HepG2 (cell line): ENCODE data around the gene PSMD2. TPM values are rescaled to one million over a fixed set of nuclear protein-coding genes. Genes with fewer than 3 reads are reported as not detected.

ENCODE experiments used
- CCDC6 ChIP-seq: sonication (generic); formaldehyde crosslinking; IDR thresholded peaks from 2 replicates; pipeline ENCODE4 v1.8.1; 2022; ENCODE audit warnings: mild to moderate bottlenecking, missing genetic modification reagents, moderate library complexity
- FOXJ3 ChIP-seq: sonication (generic); formaldehyde crosslinking; IDR thresholded peaks from 2 replicates; pipeline ENCODE4 v1.4.0; 2020; ENCODE audit warnings: missing genetic modification reagents, mild to moderate bottlenecking, borderline replicate concordance
- GLI4 ChIP-seq: sonication (generic); formaldehyde crosslinking; IDR thresholded peaks from 2 replicates; pipeline ENCODE4 v1.5.1; 2020; ENCODE audit warnings: missing genetic modification reagents, mild to moderate bottlenecking, moderate library complexity, borderline replicate concordance
- HOXA3 ChIP-seq: sonication (generic); formaldehyde crosslinking; IDR thresholded peaks from 2 replicates; pipeline ENCODE4 v1.5.0; 2020; ENCODE audit warnings: missing genetic modification reagents
- NCOA2 ChIP-seq: sonication (generic); formaldehyde crosslinking; IDR thresholded peaks from 2 replicates; pipeline ENCODE4 v1.8.0; 2022; ENCODE audit warnings: inconsistent platforms
- NR2C2 ChIP-seq: sonication (generic); formaldehyde crosslinking; IDR thresholded peaks from 2 replicates; pipeline ENCODE4 v1.4.0; 2020; ENCODE audit warnings: missing genetic modification reagents, mild to moderate bottlenecking, moderate library complexity, borderline replicate concordance
- U2AF1 ChIP-seq: fragments of 200-400 bp; formaldehyde crosslinking; optimal IDR thresholded peaks from 2 replicates; pipeline ENCODE3; 2017; ENCODE audit warnings: mild to moderate bottlenecking, low read depth, low read length
- ZBTB7B ChIP-seq: sonication (generic); formaldehyde crosslinking; IDR thresholded peaks from 2 replicates; pipeline ENCODE4 v1.4.0; 2020; ENCODE audit warnings: missing genetic modification reagents
- ZMYM2 ChIP-seq: sonication (generic); formaldehyde crosslinking; IDR thresholded peaks from 2 replicates; pipeline ENCODE4 v1.8.0; 2022; ENCODE audit warnings: mild to moderate bottlenecking, missing genetic modification reagents
- ZNF296 ChIP-seq: sonication (generic); formaldehyde crosslinking; conservative IDR thresholded peaks from 2 replicates; pipeline ENCODE4 v1.5.0; 2020; ENCODE audit warnings: mild to moderate bottlenecking, missing genetic modification reagents
- ZNF589 ChIP-seq: sonication (generic); formaldehyde crosslinking; conservative IDR thresholded peaks from 2 replicates; pipeline ENCODE4 v1.8.0; 2022; ENCODE audit warnings: mild to moderate bottlenecking, moderate library complexity, missing genetic modification reagents
- ZNF7 ChIP-seq: IDR thresholded peaks from 2 replicates; pipeline ENCODE4 v1.6.1; 2016; ENCODE audit warnings: missing biosample characterization, missing genetic modification reagents
- polyA plus RNA-seq, 8 experiments: library from polyadenylated mRNA; depleted of rRNA in 3 of 8; stranded (reverse) in 7 of 8; unstranded in 1 of 8; fragments of >200 nt; fragmentation: Illumina TruSeq in 4 of 8; extraction: Trizol in 4 of 8; gene quantifications; 2 replicates each; pipeline versions ENCODE4 v1.2.1 to v1.2.3, GENCODE V29; 2011 to 2016; ENCODE audit warnings: low read depth in 4 of 8, missing spikeins in 1 of 8, mixed read lengths in 1 of 8; ENCODE audit not compliant: insufficient read depth in 1 of 8
- total RNA-seq, 5 experiments: library from RNA; depleted of rRNA; stranded (reverse); fragments of >200 nt; fragmentation: Illumina TruSeq; extraction: Trizol; gene quantifications; 2 replicates each; pipeline ENCODE4 v1.2.3, GENCODE V29; 2016; ENCODE audit warnings: low read depth in 1 of 5
- TF ChIP-seq, protein P1 (sequence below), 2 experiments: sonication (generic) in 1 of 2; formaldehyde crosslinking in 1 of 2; IDR thresholded peaks; 2 replicates each; pipeline versions ENCODE4 v1.6.1 to v1.9.0; 2014 to 2022; ENCODE audit warnings: antibody characterized with exemption in 1 of 2, borderline replicate concordance in 1 of 2, inconsistent platforms in 1 of 2, low read depth in 1 of 2, missing genetic modification reagents in 1 of 2
- TF ChIP-seq, protein P2 (sequence below): IDR thresholded peaks from 2 replicates; pipeline ENCODE4 v1.6.1; 2016; ENCODE audit warnings: missing genetic modification reagents, missing compliant biosample characterization
- TF ChIP-seq, protein P3 (sequence below): sonication (generic); formaldehyde crosslinking; IDR thresholded peaks from 2 replicates; pipeline ENCODE4 v1.4.0; 2020; ENCODE audit warnings: missing genetic modification reagents, borderline replicate concordance
- TF ChIP-seq, protein P4 (sequence below): sonication (generic); formaldehyde crosslinking; IDR thresholded peaks from 2 replicates; pipeline ENCODE4 v1.4.0; 2020; ENCODE audit warnings: missing genetic modification reagents, mild to moderate bottlenecking, borderline replicate concordance

The PSMD2 gene
- total and polyA plus RNA-seq, 2 of the 13 experiments (the other 11 are each of a cell fraction or from before 2014, with no cell fraction given), result 125 to 200 TPM

DNA sequence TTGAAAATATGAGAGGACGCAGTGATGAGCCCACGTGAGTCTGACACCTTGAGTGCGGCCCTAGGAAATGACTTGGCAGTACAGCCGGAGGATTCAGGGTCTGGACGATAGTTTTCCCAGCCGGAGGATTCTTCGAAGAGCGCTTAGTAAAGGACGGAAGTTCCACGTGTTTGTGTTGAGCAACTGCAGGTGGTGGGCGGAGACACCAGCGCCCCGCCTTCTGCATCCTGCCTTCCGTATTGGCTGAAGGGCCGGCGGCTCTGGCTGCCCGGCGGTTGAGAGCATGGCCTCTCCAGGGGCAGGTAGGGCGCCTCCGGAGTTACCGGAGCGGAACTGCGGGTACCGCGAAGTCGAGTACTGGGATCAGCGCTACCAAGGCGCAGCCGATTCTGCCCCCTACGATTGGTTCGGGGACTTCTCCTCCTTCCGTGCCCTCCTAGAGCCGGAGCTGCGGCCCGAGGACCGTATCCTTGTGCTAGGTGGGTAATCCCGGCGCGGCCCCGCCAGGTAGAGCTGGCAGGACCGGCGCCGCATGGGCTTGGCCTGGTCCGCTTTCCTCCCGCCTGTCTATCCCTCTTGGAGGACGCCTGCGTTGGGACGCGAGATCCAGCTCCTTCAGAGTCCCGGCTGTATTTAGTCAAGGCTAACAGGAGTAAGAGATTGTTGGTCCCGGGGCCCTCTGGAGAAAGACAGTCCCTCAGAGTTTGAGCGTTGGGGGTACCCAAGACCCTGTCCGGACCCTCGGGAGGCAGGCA is 49.5 kb upstream of the PSMD2 start, which contains the start of gene EEF1AKMT4 (continued):
- TF ChIP-seq, protein P1, sequence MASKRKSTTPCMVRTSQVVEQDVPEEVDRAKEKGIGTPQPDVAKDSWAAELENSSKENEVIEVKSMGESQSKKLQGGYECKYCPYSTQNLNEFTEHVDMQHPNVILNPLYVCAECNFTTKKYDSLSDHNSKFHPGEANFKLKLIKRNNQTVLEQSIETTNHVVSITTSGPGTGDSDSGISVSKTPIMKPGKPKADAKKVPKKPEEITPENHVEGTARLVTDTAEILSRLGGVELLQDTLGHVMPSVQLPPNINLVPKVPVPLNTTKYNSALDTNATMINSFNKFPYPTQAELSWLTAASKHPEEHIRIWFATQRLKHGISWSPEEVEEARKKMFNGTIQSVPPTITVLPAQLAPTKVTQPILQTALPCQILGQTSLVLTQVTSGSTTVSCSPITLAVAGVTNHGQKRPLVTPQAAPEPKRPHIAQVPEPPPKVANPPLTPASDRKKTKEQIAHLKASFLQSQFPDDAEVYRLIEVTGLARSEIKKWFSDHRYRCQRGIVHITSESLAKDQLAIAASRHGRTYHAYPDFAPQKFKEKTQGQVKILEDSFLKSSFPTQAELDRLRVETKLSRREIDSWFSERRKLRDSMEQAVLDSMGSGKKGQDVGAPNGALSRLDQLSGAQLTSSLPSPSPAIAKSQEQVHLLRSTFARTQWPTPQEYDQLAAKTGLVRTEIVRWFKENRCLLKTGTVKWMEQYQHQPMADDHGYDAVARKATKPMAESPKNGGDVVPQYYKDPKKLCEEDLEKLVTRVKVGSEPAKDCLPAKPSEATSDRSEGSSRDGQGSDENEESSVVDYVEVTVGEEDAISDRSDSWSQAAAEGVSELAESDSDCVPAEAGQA (IDR thresholded peaks at IDR 0.05; ENCODE audit: low read depth), result no peak; the same call in 1 of the 2 replicates
- TF ChIP-seq, protein P1 (CRISPR knock-in tag; IDR thresholded peaks at IDR 0.05; ENCODE audit: borderline replicate concordance), result 0 out of 2 replicates have a peak, but pooled peaks have one; percentile 66
- TF ChIP-seq, protein P2, sequence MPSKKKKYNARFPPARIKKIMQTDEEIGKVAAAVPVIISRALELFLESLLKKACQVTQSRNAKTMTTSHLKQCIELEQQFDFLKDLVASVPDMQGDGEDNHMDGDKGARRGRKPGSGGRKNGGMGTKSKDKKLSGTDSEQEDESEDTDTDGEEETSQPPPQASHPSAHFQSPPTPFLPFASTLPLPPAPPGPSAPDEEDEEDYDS, result peak; percentile 54
- TF ChIP-seq ZNF296 (CRISPR knock-in tag), result no peak
- TF ChIP-seq NCOA2 (CRISPR knock-in tag), result peak; percentile 25; the same call in 1 of the 2 replicates
- TF ChIP-seq FOXJ3 (CRISPR knock-in tag), result no peak; the same call in 1 of the 2 replicates
- TF ChIP-seq, protein P3, sequence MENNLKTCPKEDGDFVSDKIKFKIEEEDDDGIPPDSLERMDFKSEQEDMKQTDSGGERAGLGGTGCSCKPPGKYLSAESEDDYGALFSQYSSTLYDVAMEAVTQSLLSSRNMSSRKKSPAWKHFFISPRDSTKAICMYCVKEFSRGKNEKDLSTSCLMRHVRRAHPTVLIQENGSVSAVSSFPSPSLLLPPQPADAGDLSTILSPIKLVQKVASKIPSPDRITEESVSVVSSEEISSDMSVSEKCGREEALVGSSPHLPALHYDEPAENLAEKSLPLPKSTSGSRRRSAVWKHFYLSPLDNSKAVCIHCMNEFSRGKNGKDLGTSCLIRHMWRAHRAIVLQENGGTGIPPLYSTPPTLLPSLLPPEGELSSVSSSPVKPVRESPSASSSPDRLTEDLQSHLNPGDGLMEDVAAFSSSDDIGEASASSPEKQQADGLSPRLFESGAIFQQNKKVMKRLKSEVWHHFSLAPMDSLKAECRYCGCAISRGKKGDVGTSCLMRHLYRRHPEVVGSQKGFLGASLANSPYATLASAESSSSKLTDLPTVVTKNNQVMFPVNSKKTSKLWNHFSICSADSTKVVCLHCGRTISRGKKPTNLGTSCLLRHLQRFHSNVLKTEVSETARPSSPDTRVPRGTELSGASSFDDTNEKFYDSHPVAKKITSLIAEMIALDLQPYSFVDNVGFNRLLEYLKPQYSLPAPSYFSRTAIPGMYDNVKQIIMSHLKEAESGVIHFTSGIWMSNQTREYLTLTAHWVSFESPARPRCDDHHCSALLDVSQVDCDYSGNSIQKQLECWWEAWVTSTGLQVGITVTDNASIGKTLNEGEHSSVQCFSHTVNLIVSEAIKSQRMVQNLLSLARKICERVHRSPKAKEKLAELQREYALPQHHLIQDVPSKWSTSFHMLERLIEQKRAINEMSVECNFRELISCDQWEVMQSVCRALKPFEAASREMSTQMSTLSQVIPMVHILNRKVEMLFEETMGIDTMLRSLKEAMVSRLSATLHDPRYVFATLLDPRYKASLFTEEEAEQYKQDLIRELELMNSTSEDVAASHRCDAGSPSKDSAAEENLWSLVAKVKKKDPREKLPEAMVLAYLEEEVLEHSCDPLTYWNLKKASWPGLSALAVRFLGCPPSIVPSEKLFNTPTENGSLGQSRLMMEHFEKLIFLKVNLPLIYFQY, result peak; percentile 23; the same call in 1 of the 2 replicates
- TF ChIP-seq GLI4 (CRISPR knock-in tag), result peak; percentile 69; the same call in 1 of the 2 replicates
- peak; percentile 90 for TF ChIP-seq CCDC6 (CRISPR knock-in tag)
- 0 out of 2 replicates have a peak, but pooled peaks have one; percentile 4 for TF ChIP-seq ZMYM2 (CRISPR knock-in tag)
- TF ChIP-seq NR2C2 (CRISPR knock-in tag), result peak; percentile 19; the same call in 1 of the 2 replicates
- TF ChIP-seq ZBTB7B (CRISPR knock-in tag), result peak; percentile 32; the same call in 1 of the 2 replicates
- TF ChIP-seq, protein P4, sequence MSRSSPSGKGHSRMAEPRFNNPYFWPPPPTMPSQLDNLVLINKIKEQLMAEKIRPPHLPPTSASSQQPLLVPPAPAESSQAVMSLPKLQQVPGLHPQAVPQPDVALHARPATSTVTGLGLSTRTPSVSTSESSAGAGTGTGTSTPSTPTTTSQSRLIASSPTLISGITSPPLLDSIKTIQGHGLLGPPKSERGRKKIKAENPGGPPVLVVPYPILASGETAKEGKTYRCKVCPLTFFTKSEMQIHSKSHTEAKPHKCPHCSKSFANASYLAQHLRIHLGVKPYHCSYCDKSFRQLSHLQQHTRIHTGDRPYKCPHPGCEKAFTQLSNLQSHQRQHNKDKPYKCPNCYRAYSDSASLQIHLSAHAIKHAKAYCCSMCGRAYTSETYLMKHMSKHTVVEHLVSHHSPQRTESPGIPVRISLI (CRISPR knock-in tag), result no peak
- peak; percentile 86 for TF ChIP-seq HOXA3 (CRISPR knock-in tag)
- no peak for TF ChIP-seq U2AF1
- TF ChIP-seq ZNF7 (CRISPR knock-in tag), result no peak
- TF ChIP-seq ZNF589 (CRISPR knock-in tag), result no peak
